Rectal smooth muscle tissue (tissue), 1 donor: Measurements from ENCODE around the gene RNF212B.
A peak's percentile ranks its signal among the peaks of the same experiment; 100 is the strongest.

Source experiments
- H3K27ac ChIP-seq: one replicate; pipeline ENCODE4 v1.7.0; 2013; ENCODE audit warnings: low read depth, low read length, inconsistent platforms
- H3K27me3 ChIP-seq: one replicate; pipeline ENCODE4 v1.7.0; 2013; ENCODE audit warnings: low read length; ENCODE audit not compliant: control insufficient read depth, insufficient read depth
- H3K36me3 ChIP-seq: one replicate; pipeline ENCODE4 v1.7.0; 2013; ENCODE audit warnings: low read length; ENCODE audit not compliant: control insufficient read depth, insufficient read depth
- H3K4me1 ChIP-seq: one replicate; pipeline ENCODE4 v1.7.0; 2013; ENCODE audit warnings: low read length; ENCODE audit not compliant: control insufficient read depth, insufficient read depth
- H3K4me3 ChIP-seq: one replicate; pipeline ENCODE4 v1.7.0; 2013; ENCODE audit warnings: low read length
- H3K9ac ChIP-seq: one replicate; pipeline ENCODE4 v1.7.0; 2013; ENCODE audit warnings: low read length

RNF212B gene

DNA sequence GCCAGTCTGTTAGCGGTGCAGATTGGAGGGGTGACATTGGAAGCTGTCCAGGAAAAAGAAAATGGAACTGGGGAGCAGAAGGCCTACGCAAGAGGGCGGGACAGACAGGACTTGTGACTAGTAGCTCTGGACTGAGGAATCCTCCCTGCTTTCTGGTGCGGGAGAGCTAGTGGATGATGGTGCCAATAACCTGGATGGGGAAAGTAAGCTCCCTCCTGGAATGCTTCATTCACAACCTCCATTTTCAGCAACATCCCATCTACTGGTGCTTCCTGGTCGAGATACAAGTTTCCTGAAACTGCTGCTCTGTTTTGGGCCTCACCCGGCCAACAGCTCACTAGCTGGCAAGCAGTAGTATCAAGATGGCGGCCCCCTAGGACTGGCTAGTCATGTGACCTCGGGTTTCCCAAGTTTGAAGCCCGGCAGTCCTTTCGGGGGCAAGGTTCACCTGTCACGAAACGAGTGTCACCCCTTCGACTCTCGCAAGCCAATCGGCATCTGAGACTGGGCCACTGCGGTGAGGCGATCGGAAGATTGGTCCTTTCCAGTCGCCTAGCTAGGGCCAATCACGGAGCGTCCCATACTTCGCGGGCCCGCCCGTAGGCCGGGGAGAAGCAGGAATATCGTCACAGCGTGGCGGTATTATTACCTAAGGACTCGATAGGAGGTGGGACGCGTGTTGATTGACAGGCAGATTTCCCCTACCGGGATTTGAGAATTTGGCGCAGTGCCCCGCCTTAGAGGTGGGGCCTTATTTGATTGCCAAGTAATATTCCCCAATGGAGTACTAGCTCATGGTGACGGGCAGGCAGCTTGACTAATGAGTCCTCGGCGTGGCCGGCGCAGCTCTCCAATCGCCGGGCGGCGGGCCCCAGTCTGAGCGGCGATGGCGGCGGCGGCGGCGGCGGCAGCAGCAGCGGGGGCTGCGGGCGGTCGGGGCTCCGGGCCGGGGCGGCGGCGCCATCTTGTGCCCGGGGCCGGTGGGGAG, 83.1 kb downstream of the RNF212B start, which contains the start of gene PABPN1:
Gene PABPN1 (plus strand): TSS at position 874 of the 988 bp plus-strand sequence. CDS start 13 bp downstream, at position 887.
- Histone ChIP-seq H3K27ac (peak within 1 kb of the TSS; percentile 92), H3K4me1 (peaks cover 12% of the 10 kb centered on the region), H3K27me3 (no peaks in the 10 kb centered on the region), H3K9ac (peak within 1 kb of the TSS; percentile 61), H3K4me3 (peak within 1 kb of the TSS; percentile 92), H3K36me3 (peaks cover 12% of the 10 kb centered on the region)

- peaks cover 12% of the 10 kb centered on the region for H3K36me3 ChIP-seq
- H3K4me3 ChIP-seq = peak overlapping the region; percentile 92
- no peaks in the 10 kb centered on the region for H3K27me3 ChIP-seq
- peaks cover 12% of the 10 kb centered on the region for H3K4me1 ChIP-seq
- peak overlapping the region; percentile 61 for H3K9ac ChIP-seq
- peak overlapping the region; percentile 88 for H3K27ac ChIP-seq
Observed at GRCh38 chr14:23321572-23322547, 84.1 kb downstream of the RNF212B start.
